PFSK-1 (cell line): ENCODE results near the gene SBSN.

ENCODE experiments used
- FOXP2 ChIP-seq: optimal IDR thresholded peaks from 2 replicates; pipeline ENCODE3; 2011; ENCODE audit warnings: borderline replicate concordance, control low read depth, inconsistent platforms; ENCODE audit not compliant: insufficient read depth; ENCODE audit errors: extremely low read length, extremely low read depth
- POLR2AphosphoS5 ChIP-seq: IDR thresholded peaks from 2 replicates; pipeline ENCODE4 v1.6.1; 2012; ENCODE audit warnings: low read depth, mild to moderate bottlenecking, control low read depth, low read length, moderate library complexity
- REST ChIP-seq, 2 experiments: IDR thresholded peaks; 2 replicates each; pipeline versions ENCODE4 v1.6.1 to v1.8.0; 2011 to 2012; ENCODE audit warnings: low read depth in 2 of 2, low read length in 2 of 2, control low read depth in 1 of 2, inconsistent platforms in 1 of 2, mild to moderate bottlenecking in 1 of 2, moderate library complexity in 1 of 2; ENCODE audit not compliant: insufficient read depth in 1 of 2
- SIN3A ChIP-seq: IDR thresholded peaks from 2 replicates; pipeline ENCODE4 v1.6.1; 2012; ENCODE audit warnings: mild to moderate bottlenecking, low read length, moderate library complexity, borderline replicate concordance; ENCODE audit not compliant: insufficient read depth
- TAF1 ChIP-seq: IDR thresholded peaks from 2 replicates; pipeline ENCODE4 v1.6.1; 2012; ENCODE audit warnings: low read length, control low read depth, borderline replicate concordance; ENCODE audit not compliant: insufficient read depth

DNA sequence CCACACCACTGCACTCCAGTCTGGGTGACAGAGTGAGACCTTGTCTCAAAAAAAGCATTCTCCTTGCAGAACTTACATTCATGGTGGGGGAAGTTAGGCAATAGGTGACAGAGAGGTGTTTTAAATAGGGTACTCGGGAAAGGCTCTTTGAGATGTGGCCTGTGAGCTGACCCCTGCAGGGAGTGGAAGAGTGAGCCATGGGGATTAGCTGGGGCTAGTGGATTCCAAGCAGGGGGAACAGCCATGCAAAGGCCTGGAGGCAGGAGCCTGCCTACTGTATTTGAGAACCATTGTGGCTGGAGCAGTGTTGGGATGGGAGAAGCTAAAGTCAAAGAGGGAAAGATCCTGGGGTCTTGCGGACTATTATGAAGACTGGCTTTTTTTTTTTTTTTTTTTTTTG lies 10.8 kb downstream of the SBSN start:
- TF ChIP-seq REST (IDR thresholded peaks at IDR 0.05; ENCODE audit: insufficient read depth in 1 of 2, low read depth in 2 of 2, low read length in 2 of 2), result no peak
- no peak for TF ChIP-seq SIN3A
- TF ChIP-seq POLR2AphosphoS5, result no peak
- TF ChIP-seq TAF1, result no peak
- TF ChIP-seq FOXP2, result no peak
